Hepatocyte (in vitro differentiated cells): ENCODE data around the gene UROD. TPM values are rescaled to one million over a fixed set of nuclear protein-coding genes. Genes with fewer than 3 reads are reported as not detected.
A peak's percentile ranks its signal among the peaks of the same experiment; 100 is the strongest.

Experiments
- DNase-seq: peaks from one replicate; pipeline ENCODE4 v3.0.0-alpha.2; 2016; ENCODE audit warnings: low spot score
- H2AFZ ChIP-seq: fragments of 200-600 bp; sonication (generic); 2 replicates; pipeline ENCODE4 v1.6.0; 2016; ENCODE audit warnings: antibody characterized with exemption, mild to moderate bottlenecking
- H3K27ac ChIP-seq: fragments of 200-600 bp; sonication (generic); 2 replicates; pipeline ENCODE4 v1.5.1; 2016; ENCODE audit warnings: mild to moderate bottlenecking
- H3K27me3 ChIP-seq: fragments of 200-600 bp; sonication (generic); 2 replicates; pipeline ENCODE4 v1.6.1; 2016
- H3K36me3 ChIP-seq: fragments of 200-600 bp; sonication (generic); replicated peaks from 2 replicates; pipeline ENCODE4 v1.5.1; 2016; ENCODE audit warnings: low read depth; ENCODE audit not compliant: insufficient read depth
- H3K4me1 ChIP-seq: fragments of 200-600 bp; sonication (generic); 2 replicates; pipeline ENCODE4 v1.5.1; 2016; ENCODE audit warnings: mild to moderate bottlenecking, moderate library complexity; ENCODE audit not compliant: insufficient read depth
- H3K4me2 ChIP-seq: fragments of 200-600 bp; sonication (generic); 2 replicates; pipeline ENCODE4 v1.6.0; 2016
- H3K4me3 ChIP-seq: fragments of 200-600 bp; sonication (generic); 2 replicates; pipeline ENCODE4 v1.5.1; 2016; ENCODE audit warnings: mild to moderate bottlenecking
- H3K79me2 ChIP-seq: fragments of 200-600 bp; sonication (generic); 2 replicates; pipeline ENCODE4 v1.6.0; 2017; ENCODE audit warnings: mild to moderate bottlenecking
- H3K9me2 ChIP-seq: fragments of 200-600 bp; sonication (generic); replicated peaks from 2 replicates; pipeline ENCODE4 v1.6.0; 2017; ENCODE audit warnings: mild to moderate bottlenecking; ENCODE audit not compliant: insufficient read depth
- H3K9me3 ChIP-seq: fragments of 200-600 bp; sonication (generic); 2 replicates; pipeline ENCODE4 v1.5.1; 2016; ENCODE audit warnings: low read depth, mild to moderate bottlenecking
- H4K20me1 ChIP-seq: fragments of 200-600 bp; sonication (generic); 2 replicates; pipeline ENCODE4 v1.6.0; 2016; ENCODE audit warnings: mild to moderate bottlenecking; ENCODE audit not compliant: insufficient read depth, poor library complexity, severe bottlenecking
- CTCF ChIP-seq: fragments of 200-600 bp; sonication (generic); IDR thresholded peaks from 2 replicates; pipeline ENCODE4 v1.5.1; 2016; ENCODE audit warnings: antibody characterized with exemption, mild to moderate bottlenecking; ENCODE audit not compliant: poor library complexity
- EZH2 ChIP-seq: fragments of 200-600 bp; sonication (generic); IDR thresholded peaks from 2 replicates; pipeline ENCODE4 v1.6.1; 2016; ENCODE audit warnings: antibody characterized with exemption, mild to moderate bottlenecking, borderline replicate concordance
- EZH2phosphoT487 ChIP-seq: fragments of 200-600 bp; sonication (generic); IDR thresholded peaks from one replicate; pipeline ENCODE4 v1.6.1; 2018; ENCODE audit warnings: antibody characterized with exemption, mild to moderate bottlenecking, low read depth, moderate library complexity; ENCODE audit not compliant: unreplicated experiment, severe bottlenecking
- WGBS: methylation state at CpG from one replicate; pipeline ENCODE4 v1.1.6; 2016; ENCODE audit warnings: low lambda C conversion rate; ENCODE audit errors: missing lambda C conversion rate; 5-methylcytosine and 5-hydroxymethylcytosine counted together
- polyA plus RNA-seq: library from polyadenylated mRNA; unstranded; fragments of >200 nt; fragmentation: Nextera tagmentation; extraction: Ambion mirVana; gene quantifications from 2 replicates; pipeline ENCODE4 v1.2.1, GENCODE V29; 2016
- total RNA-seq: library from RNA; depleted of rRNA; stranded (reverse); fragments of >200 nt; gene quantifications from 2 replicates; pipeline ENCODE4 v1.2.3, GENCODE V29; 2014

The UROD gene
- total and polyA plus RNA-seq, 2 experiments from 2014 or later: 91.8 to 152 TPM

DNA sequence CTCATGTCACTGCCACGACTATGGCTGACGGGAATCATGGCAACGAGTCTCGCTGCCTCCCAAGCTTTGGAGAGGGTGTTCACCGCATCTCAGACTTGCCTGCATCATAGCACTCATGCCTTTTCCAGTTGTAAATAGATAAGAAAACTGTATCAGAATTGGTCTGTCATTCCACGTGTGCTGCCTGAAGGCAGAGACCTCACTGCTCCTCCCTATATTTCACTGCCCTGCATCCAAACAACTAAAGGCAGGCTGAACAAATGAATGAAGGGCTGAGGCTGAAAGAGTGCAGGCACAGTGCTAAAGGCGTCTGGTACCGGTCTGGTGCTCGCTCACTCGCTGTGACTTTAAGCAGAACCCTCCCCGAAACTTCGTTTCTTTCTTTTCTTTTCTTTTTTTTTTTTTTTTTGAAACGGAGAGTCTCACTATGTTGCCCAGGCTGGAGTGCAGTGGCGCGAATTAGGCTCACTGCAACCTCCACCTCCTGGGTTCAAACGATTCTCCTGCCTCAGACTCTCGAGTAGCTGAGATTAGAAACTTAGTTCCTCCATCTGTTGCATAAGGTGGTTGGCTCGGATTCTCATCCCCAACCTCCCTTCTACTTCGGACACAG, 26.2 kb upstream of the UROD start:
- Histone ChIP-seq H3K9me3 (no peaks in the 10 kb centered on the region), H3K79me2 (peaks cover 20% of the 10 kb centered on the region), H3K27me3 (no peaks in the 10 kb centered on the region), H3K4me3 (peak overlapping the region; percentile 50), H3K9me2 (no peaks in the 10 kb centered on the region), H2AFZ (peak overlapping the region; percentile 76), H4K20me1 (no peaks in the 10 kb centered on the region), H3K27ac (peak overlapping the region; percentile 29), H3K4me1 (peaks cover 6% of the 10 kb centered on the region), H3K4me2 (peak overlapping the region; percentile 94), H3K36me3 (no peaks in the 10 kb centered on the region)
- TF ChIP-seq EZH2 (no peak), EZH2phosphoT487 (no peak), CTCF (no peak)
- WGBS: 9% methylated on average over 18 of the region's 19 CpGs
- DNase-seq: no peak

DNA sequence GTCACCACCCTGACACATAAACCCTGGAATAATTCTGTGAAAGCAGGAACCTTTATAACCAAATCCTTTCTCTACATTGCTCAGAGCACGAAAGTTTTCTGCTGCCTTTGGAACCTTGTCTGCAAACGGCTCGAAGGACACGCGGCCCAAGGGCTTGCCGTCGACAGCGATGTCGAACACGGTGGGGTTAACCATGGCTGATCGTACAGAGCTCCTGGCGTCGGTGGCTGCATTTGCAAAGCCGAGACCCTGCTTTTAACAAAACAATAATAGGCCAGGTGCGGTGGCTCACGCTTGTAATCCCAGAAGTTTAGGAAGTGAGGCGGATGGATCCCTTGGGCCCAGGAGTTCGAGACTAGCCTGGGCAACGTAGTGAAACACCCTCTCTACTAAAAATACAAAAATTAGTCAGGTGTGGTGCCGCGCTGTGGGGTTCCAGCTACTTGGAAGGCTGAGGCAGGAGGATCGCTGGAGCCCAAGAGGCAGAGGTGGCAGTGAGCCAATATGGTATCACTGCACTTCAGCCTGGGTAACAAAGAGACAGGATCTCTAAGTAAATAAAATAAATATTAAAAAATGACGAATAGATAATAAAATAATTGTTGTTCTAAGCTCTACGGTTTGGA, 23.4 kb upstream of the UROD start:
- no peak overlapping the region for H3K4me2 ChIP-seq
- H3K79me2 ChIP-seq: peaks cover 13% of the 10 kb centered on the region
- H3K9me2 ChIP-seq: no peaks in the 10 kb centered on the region
- H3K9me3 ChIP-seq: no peaks in the 10 kb centered on the region
- 91% methylated on average over 24 of the region's 24 CpGs for WGBS
- no peak for TF ChIP-seq EZH2
- TF ChIP-seq CTCF: no peak
- TF ChIP-seq EZH2phosphoT487: no peak
- no peaks in the 10 kb centered on the region for H3K36me3 ChIP-seq
- H4K20me1 ChIP-seq: no peaks in the 10 kb centered on the region
- peaks cover 6% of the 10 kb centered on the region for H3K4me1 ChIP-seq
- H3K27ac ChIP-seq: no peak overlapping the region
- DNase-seq: no peak
- no peaks in the 10 kb centered on the region for H3K27me3 ChIP-seq
- H2AFZ ChIP-seq: no peak overlapping the region
- no peak overlapping the region for H3K4me3 ChIP-seq

DNA sequence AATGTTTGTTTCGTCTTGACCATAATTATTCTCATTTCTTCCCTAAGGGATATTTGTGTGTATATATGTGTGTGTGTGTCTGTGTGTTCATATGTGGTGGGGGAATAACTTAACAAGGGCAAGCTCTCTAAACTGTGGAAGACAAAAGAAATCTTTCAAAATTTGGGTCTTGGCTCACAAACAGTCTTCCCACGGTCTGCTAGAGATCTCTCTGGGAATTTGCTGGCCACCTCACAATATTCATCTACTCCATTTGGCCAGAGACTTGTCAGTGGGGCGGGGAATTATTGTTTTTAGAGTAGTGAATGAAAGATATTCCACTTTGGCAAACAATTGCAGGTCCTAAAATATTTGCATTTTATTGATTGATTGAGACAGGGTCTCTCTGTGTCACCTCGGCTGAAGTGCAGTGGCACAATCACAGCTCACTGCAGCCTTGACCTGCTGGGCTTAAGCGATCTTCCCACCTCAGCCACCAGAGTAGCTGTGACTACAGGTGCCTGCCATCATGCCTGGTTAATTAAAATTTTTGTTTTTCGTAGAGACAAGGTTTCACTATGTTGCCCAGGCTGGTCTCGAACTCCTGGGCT, 17.6 kb upstream of the UROD start:
- Histone ChIP-seq H3K9me3 (no peaks in the 10 kb centered on the region), H3K4me3 (no peak overlapping the region), H3K27me3 (no peaks in the 10 kb centered on the region), H2AFZ (no peak overlapping the region), H4K20me1 (no peaks in the 10 kb centered on the region), H3K27ac (no peak overlapping the region), H3K79me2 (no peaks in the 10 kb centered on the region), H3K36me3 (no peaks in the 10 kb centered on the region), H3K4me2 (no peak overlapping the region), H3K9me2 (no peaks in the 10 kb centered on the region), H3K4me1 (no peaks in the 10 kb centered on the region)
- TF ChIP-seq CTCF (no peak), EZH2phosphoT487 (no peak), EZH2 (no peak)
- WGBS: 85% methylated on average over 7 of the region's 7 CpGs
- no peak for DNase-seq
